HCT116 (cell line): Measurements from ENCODE around the gene ZNRF2. TPM values are rescaled to one million over a fixed set of nuclear protein-coding genes. Genes with fewer than 3 reads are reported as not detected.

Experiments
- ATAC-seq: fragments of 200-7000 bp; cut with Tn5 transposase; 2 replicates; pipeline ENCODE4 v1.9.1; 2020; ENCODE audit warnings: mild to moderate bottlenecking, moderate library complexity
- BruUV-seq: library from RNA; stranded (reverse); fragments of 400-500 nt; replicated peaks from 2 replicates; lab custom pipeline; 2021; lab: Mats Ljungman, UMichigan
- CTCF ChIA-PET: fragments of 300-600 bp; sonication (Branson Sonifier 250); formaldehyde crosslinking; loops from one replicate; lab custom pipeline; 2021; ENCODE audit warnings: antibody characterized with exemption; lab: Charles Lee
- POLR2A ChIA-PET: fragments of 300-600, 350-600 bp; sonication (Branson Sonifier 250); formaldehyde crosslinking; loops from one replicate; lab custom pipeline; 2021; ENCODE audit warnings: antibody characterized with exemption; lab: Charles Lee
- RAD21 ChIA-PET, 2 experiments: fragments of 300-600 bp; sonication (Branson Sonifier 250); formaldehyde crosslinking; loops; one replicate each; lab custom pipeline; 2023; ENCODE audit warnings: low total read pairs in 2 of 2; ENCODE audit not compliant: uncharacterized antibody in 2 of 2, unreplicated experiment in 2 of 2, low non-redundant PET in 1 of 2; lab: Charles Lee
- DNase-seq: peaks from one replicate; pipeline ENCODE4 v3.0.0-alpha.2; 2010; ENCODE audit warnings: low read depth, low spot score
- H2AFZ ChIP-seq: fragments of 200-600 bp; shearing (Covaris generic), sonication (generic); 2 replicates; pipeline ENCODE4 v1.6.1; 2017; ENCODE audit warnings: low read depth, mixed run types, mixed read lengths, antibody characterized with exemption, low read length; ENCODE audit not compliant: poor library complexity, severe bottlenecking
- H3K27ac ChIP-seq: 2 replicates; pipeline ENCODE4 v1.5.1; 2012; ENCODE audit warnings: low read depth, low read length
- H3K27me3 ChIP-seq: fragments of 200-600 bp; sonication (generic); 2 replicates; pipeline ENCODE4 v1.6.1; 2016; ENCODE audit warnings: mixed run types, low read length, mixed read lengths; ENCODE audit not compliant: insufficient read depth
- H3K36me3 ChIP-seq, 2 experiments: fragments of 200-500 bp in 1 of 2; fragments of 200-600 bp in 1 of 2; sonication (Bioruptor generic) in 1 of 2; sonication (generic) in 1 of 2; 2 replicates each; pipeline versions ENCODE4 v1.5.1 to v1.6.1; 2014 to 2016; ENCODE audit warnings: low read length in 2 of 2, inconsistent platforms in 1 of 2, mixed read lengths in 1 of 2, mixed run types in 1 of 2; ENCODE audit not compliant: insufficient read depth in 2 of 2, control insufficient read depth in 1 of 2
- H3K4me1 ChIP-seq, 2 experiments: fragments of 200-600 bp in 1 of 2; sonication (generic) in 1 of 2; 2 replicates each; pipeline versions ENCODE4 v1.5.1 to v1.6.1; 2012 to 2017; ENCODE audit warnings: low read length in 2 of 2, inconsistent platforms in 1 of 2, mild to moderate bottlenecking in 1 of 2, mixed read lengths in 1 of 2, mixed run types in 1 of 2, moderate library complexity in 1 of 2; ENCODE audit not compliant: insufficient read depth in 2 of 2, control insufficient read depth in 1 of 2
- H3K4me2 ChIP-seq: fragments of 200-600 bp; sonication (generic); 2 replicates; pipeline ENCODE4 v1.6.1; 2017; ENCODE audit warnings: mixed run types, low read length, mixed read lengths
- H3K4me3 ChIP-seq, 2 experiments: fragments of 200-600 bp in 1 of 2; sonication (generic) in 1 of 2; replicated peaks in 1 of 2; 2 replicates each; pipeline ENCODE4 v1.5.1; 2011 to 2016; ENCODE audit warnings: low read length in 2 of 2, control low read depth in 1 of 2, low read depth in 1 of 2, mild to moderate bottlenecking in 1 of 2, mixed read lengths in 1 of 2, mixed run types in 1 of 2
- H3K79me2 ChIP-seq: fragments of 200-600 bp; sonication (generic); 2 replicates; pipeline ENCODE4 v1.6.1; 2017; ENCODE audit warnings: mild to moderate bottlenecking, mixed run types, low read length, moderate library complexity, mixed read lengths; ENCODE audit not compliant: insufficient read depth
- H3K9ac ChIP-seq: fragments of 200-600 bp; sonication (generic); 2 replicates; pipeline ENCODE4 v1.6.1; 2016; ENCODE audit warnings: low read length, mixed read lengths
- H3K9me2 ChIP-seq: fragments of 200-600 bp; sonication (generic), shearing (Covaris generic); 2 replicates; pipeline ENCODE4 v1.6.1; 2017; ENCODE audit warnings: mixed run types, mild to moderate bottlenecking, moderate library complexity; ENCODE audit not compliant: insufficient read depth
- H3K9me3 ChIP-seq, 2 experiments: fragments of 200-500 bp in 1 of 2; fragments of 200-600 bp in 1 of 2; sonication (Bioruptor generic) in 1 of 2; sonication (generic) in 1 of 2; 2 replicates each; pipeline ENCODE4 v1.6.1; 2014 to 2017; ENCODE audit warnings: low read length in 2 of 2, mixed read lengths in 2 of 2, inconsistent platforms in 1 of 2, low read depth in 1 of 2, mild to moderate bottlenecking in 1 of 2, mixed run types in 1 of 2, moderate library complexity in 1 of 2; ENCODE audit not compliant: control insufficient read depth in 1 of 2, insufficient read depth in 1 of 2
- H4K20me1 ChIP-seq: fragments of 200-600 bp; sonication (generic), shearing (Covaris generic); 2 replicates; pipeline ENCODE4 v1.6.1; 2017; ENCODE audit warnings: mixed run types, mild to moderate bottlenecking, moderate library complexity; ENCODE audit not compliant: insufficient read depth
- CBX3 ChIP-seq: IDR thresholded peaks from 2 replicates; pipeline ENCODE4 v1.6.1; 2012; ENCODE audit warnings: low read depth
- CEBPB ChIP-seq: IDR thresholded peaks from 2 replicates; pipeline ENCODE4 v1.6.1; 2012; ENCODE audit warnings: low read depth
- CTCF ChIP-seq, 3 experiments: fragments of 200-600 bp in 1 of 3; sonication (generic) in 1 of 3; IDR thresholded peaks in 2 of 3; conservative IDR thresholded peaks in 1 of 3; 2 replicates each; pipeline ENCODE4 v1.5.1; 2012 to 2017; ENCODE audit warnings: low read depth in 2 of 3, low read length in 2 of 3, antibody characterized with exemption in 1 of 3, borderline replicate concordance in 1 of 3, control low read depth in 1 of 3, mild to moderate bottlenecking in 1 of 3, mixed read lengths in 1 of 3, mixed run types in 1 of 3, moderate library complexity in 1 of 3; ENCODE audit not compliant: insufficient read depth in 1 of 3
- EGR1 ChIP-seq: IDR thresholded peaks from 2 replicates; pipeline ENCODE4 v1.6.1; 2012; ENCODE audit warnings: low read depth
- EZH2 ChIP-seq: fragments of 200-600 bp; sonication (generic); IDR thresholded peaks from 2 replicates; pipeline ENCODE4 v1.6.1; 2017; ENCODE audit warnings: antibody characterized with exemption, mixed run types
- EZH2phosphoT487 ChIP-seq: fragments of 200-600 bp; IDR thresholded peaks from 2 replicates; pipeline ENCODE4 v1.6.1; 2018; ENCODE audit warnings: antibody characterized with exemption, borderline replicate concordance
- FOSL1 ChIP-seq: IDR thresholded peaks from 2 replicates; pipeline ENCODE4 v1.6.1; 2012; ENCODE audit warnings: low read depth
- JUND ChIP-seq: IDR thresholded peaks from 2 replicates; pipeline ENCODE4 v1.6.1; 2012
- POLR2A ChIP-seq: IDR thresholded peaks from 2 replicates; pipeline ENCODE4 v1.7.0; 2011; ENCODE audit warnings: borderline replicate concordance; ENCODE audit not compliant: insufficient read depth, insufficient read length; ENCODE audit errors: extremely low read depth
- REST ChIP-seq: IDR thresholded peaks from 2 replicates; pipeline ENCODE4 v1.6.1; 2012; ENCODE audit warnings: low read depth
- SP1 ChIP-seq: IDR thresholded peaks from 2 replicates; pipeline ENCODE4 v1.6.1; 2012; ENCODE audit warnings: low read depth
- SRF ChIP-seq: IDR thresholded peaks from 2 replicates; pipeline ENCODE4 v1.6.1; 2012; ENCODE audit warnings: low read depth
- TCF7L2 ChIP-seq: IDR thresholded peaks from 2 replicates; pipeline ENCODE4 v1.7.0; 2011; ENCODE audit warnings: borderline replicate concordance, inconsistent platforms; ENCODE audit not compliant: insufficient read depth, insufficient read length; ENCODE audit errors: extremely low read depth
- YY1 ChIP-seq: IDR thresholded peaks from 2 replicates; pipeline ENCODE4 v1.6.1; 2011; ENCODE audit warnings: low read length, low read depth, moderate library complexity, mild to moderate bottlenecking; ENCODE audit not compliant: insufficient replicate concordance; ENCODE audit errors: extremely low read depth
- ZFX ChIP-seq: fragments of 450-650 bp; IDR thresholded peaks from 2 replicates; pipeline ENCODE4 v1.6.1; 2017
- ZNF274 ChIP-seq: fragments of 200-500 bp; sonication (Bioruptor generic); IDR thresholded peaks from 2 replicates; pipeline ENCODE4 v1.6.1; 2014; ENCODE audit warnings: mild to moderate bottlenecking, low read depth, low read length, inconsistent platforms
- intact Hi-C: fragments of 100-400 bp; cut with micrococcal nuclease; formaldehyde crosslinking; loops from 2 replicates; pipeline ENCODE4 v1.10.0; 2022
- total RNA-seq: library from RNA; stranded (reverse); gene quantifications from one replicate; pipeline ENCODE4 v1.2.1, GENCODE V29; 2021; ENCODE audit not compliant: unreplicated experiment

ZNRF2 gene
- total RNA-seq, 1 experiment from 2014 or later, result 10.2 TPM

GRCh38 chr7:30322271-30323005 lies 38.0 kb downstream of the ZNRF2 start:
- CTCF ChIA-PET, result no interaction called here
- POLR2A ChIA-PET, result no interaction called here
- Histone ChIP-seq H2AFZ (no peak overlapping the region), H3K9ac (no peak overlapping the region), H3K4me1 (peaks cover 0 to 10% of the 10 kb centered on the region in 2 experiments; a peak in 2 of 4 replicates), H3K4me3 (no peak overlapping the region), H3K27ac (no peak overlapping the region), H3K4me2 (no peak overlapping the region), H3K79me2 (0 out of 2 replicates have a peak, but pooled peaks cover 4% of the 10 kb centered on the region), H3K36me3 (no peaks in the 10 kb centered on the region), H4K20me1 (no peaks in the 10 kb centered on the region), H3K9me3 (no peaks in the 10 kb centered on the region), H3K9me2 (no peaks in the 10 kb centered on the region), H3K27me3 (no peaks in the 10 kb centered on the region)
- RAD21 ChIA-PET, result no interaction called here
- intact Hi-C loops, result no loop called here
- BruUV-seq, result no TSS peak
- DNase-seq (no peak), ATAC-seq (no peak)
- TF ChIP-seq EGR1 (no peak), TCF7L2 (no peak)

DNA sequence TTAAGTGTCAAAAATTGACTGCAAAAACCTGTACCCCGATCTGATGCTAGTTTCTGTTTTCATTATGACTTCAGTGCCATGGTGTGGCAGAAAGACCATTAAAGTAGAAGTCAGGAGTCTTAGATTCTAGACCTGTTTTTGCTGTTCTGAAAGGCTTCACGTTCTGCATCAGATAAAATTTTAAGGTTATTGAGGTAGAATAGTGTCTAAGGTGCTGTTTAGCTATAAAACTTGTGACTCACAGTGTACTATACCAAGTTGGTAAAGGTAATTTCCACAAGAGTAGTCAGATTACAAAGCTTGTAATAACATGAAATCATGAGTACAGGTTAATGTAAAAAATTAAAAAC lies 38.6 kb downstream of the ZNRF2 start:
- no peak for ATAC-seq
- Histone ChIP-seq H3K36me3 (no peaks in the 10 kb centered on the region), H3K79me2 (0 out of 2 replicates have a peak, but pooled peaks cover 4% of the 10 kb centered on the region)
- TF ChIP-seq POLR2A, result no peak
- no peak for TF ChIP-seq FOSL1
- TF ChIP-seq CBX3, result no peak
- no peak for TF ChIP-seq CEBPB
- no peak for TF ChIP-seq SRF
- TF ChIP-seq YY1, result no peak
- TF ChIP-seq SP1, result no peak
- no peak for TF ChIP-seq JUND
- TF ChIP-seq TCF7L2, result no peak
- TF ChIP-seq CTCF (IDR thresholded peaks at IDR 0.05 in 2 of 3, conservative IDR thresholded peaks at IDR 0.05 in 1 of 3; ENCODE audit: borderline replicate concordance in 1 of 3, insufficient read depth in 1 of 3, low read depth in 2 of 3, low read length in 2 of 3), result no peak
- no peak for TF ChIP-seq EZH2phosphoT487
- TF ChIP-seq EZH2, result no peak
- TF ChIP-seq REST, result no peak
- no peak for TF ChIP-seq ZFX
- TF ChIP-seq ZNF274, result no peak
- TF ChIP-seq EGR1, result no peak

More for the DNA sequence above, 38.6 kb downstream of the ZNRF2 start:
- no peak overlapping the region for H3K4me3 ChIP-seq
- RAD21 ChIA-PET, result no interaction called here
- H2AFZ ChIP-seq, result no peak overlapping the region
- H3K27ac ChIP-seq, result no peak overlapping the region
- H3K9me2 ChIP-seq, result no peaks in the 10 kb centered on the region
- DNase-seq, result no peak
- no peaks in the 10 kb centered on the region for H4K20me1 ChIP-seq
- no peak overlapping the region for H3K9ac ChIP-seq
- peaks cover 0 to 10% of the 10 kb centered on the region in 2 experiments; a peak in 2 of 4 replicates for H3K4me1 ChIP-seq
- H3K27me3 ChIP-seq, result no peaks in the 10 kb centered on the region
- POLR2A ChIA-PET, result no interaction called here
- CTCF ChIA-PET, result no interaction called here
- H3K4me2 ChIP-seq, result no peak overlapping the region
- BruUV-seq, result no TSS peak
- intact Hi-C loops, result no loop called here
- no peaks in the 10 kb centered on the region for H3K9me3 ChIP-seq
